DMS 273 (cell line): ENCODE data around the gene BANP.
"Not testable (repeated sequence)": the region's sequence is repeated elsewhere in the genome, so short reads cannot be mapped to it uniquely, and the experiment has no call there.

ENCODE experiments used
- DNase-seq: peaks from one replicate; lab custom pipeline; 2025; ENCODE audit not compliant: unreplicated experiment; lab: John Stamatoyannopoulos, UW

The BANP gene

GRCh38 chr16:87926246-87927194, 24.7 kb upstream of the BANP start:
- DNase-seq = no peak

DNA sequence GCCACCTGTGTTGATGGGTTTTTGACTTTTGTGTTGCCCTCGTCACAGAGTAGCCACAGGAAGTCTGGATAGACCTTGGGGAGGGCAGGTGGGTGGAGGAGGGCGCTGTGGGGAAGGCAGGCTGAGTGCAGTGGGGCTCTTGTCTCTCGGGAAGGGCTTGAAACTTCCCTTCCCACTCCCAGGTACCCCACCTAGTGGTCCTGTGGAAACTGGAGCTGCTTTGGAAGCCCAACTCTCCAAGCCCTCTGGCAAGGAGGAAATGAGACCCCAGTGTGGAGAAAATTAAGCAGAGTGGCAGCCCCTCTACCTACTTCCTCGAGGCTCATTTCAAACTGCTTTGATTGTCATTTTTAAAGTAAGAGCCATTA, 24.1 kb upstream of the BANP start:
- no peak for DNase-seq

- peak; percentile 70 for DNase-seq
These were observed 21.2 kb upstream of the BANP start for GRCh38 chr16:87929986-87930385.

- DNase-seq = peak; percentile 39
These were observed 20.8 kb upstream of the BANP start for GRCh38 chr16:87930456-87930855.

GRCh38 chr16:87931504-87931903, 19.7 kb upstream of the BANP start:
- no peak for DNase-seq

GRCh38 chr16:87932475-87933139, 18.6 kb upstream of the BANP start:
- DNase-seq = not testable (repeated sequence)

DNA sequence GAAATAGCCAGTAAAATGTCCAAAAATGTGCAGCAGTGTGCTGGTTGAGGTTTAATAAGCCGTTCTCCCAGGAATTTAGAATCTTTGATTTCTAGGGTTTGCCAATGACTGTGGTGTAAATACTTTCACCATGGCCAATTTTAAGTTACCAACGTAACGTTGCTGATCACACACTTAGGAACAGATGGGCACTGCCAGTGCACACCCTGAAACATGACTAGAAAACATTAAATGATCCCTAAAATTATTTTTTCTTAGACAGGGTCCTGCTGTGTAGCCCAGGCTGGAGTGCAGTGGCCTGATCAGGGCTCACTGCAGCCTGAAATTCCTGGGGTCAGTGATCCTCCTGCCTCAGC, 18.1 kb upstream of the BANP start:
- no peak for DNase-seq

- not testable (repeated sequence) for DNase-seq
These were observed 16.3 kb upstream of the BANP start for GRCh38 chr16:87934752-87935425.

DNA sequence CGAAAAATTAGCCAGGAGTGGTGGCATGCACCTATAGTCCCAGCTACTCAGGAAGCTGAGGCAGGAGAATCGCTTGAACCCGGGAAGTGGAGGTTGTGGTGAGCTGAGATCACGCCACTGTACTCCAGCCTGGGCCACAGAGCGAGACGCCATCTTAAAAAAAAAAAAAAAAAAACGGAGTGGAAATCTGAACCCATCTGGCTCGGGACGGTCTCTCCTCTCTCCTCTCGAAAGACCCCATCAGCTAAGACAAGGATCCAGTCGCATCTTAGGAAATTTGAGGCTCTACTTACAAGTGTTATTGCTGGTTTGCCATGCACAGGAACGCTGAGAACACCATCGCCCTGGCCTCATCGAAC, 15.2 kb upstream of the BANP start:
- DNase-seq = not testable (repeated sequence)

GRCh38 chr16:87936375-87937230, 14.6 kb upstream of the BANP start, which contains the start of gene CA5A:
Gene CA5A, minus strand, starts transcription at chr16:87936529. Its CDS starts 79 bp downstream, at chr16:87936450.
- no peak for DNase-seq

GRCh38 chr16:87937231-87937542, 14.0 kb upstream of the BANP start:
- DNase-seq = not testable (repeated sequence)

- no peak for DNase-seq
These were observed 12.8 kb upstream of the BANP start for GRCh38 chr16:87938412-87938949.

- DNase-seq = no peak
These were observed 11.4 kb upstream of the BANP start for GRCh38 chr16:87939562-87940423.

DNA sequence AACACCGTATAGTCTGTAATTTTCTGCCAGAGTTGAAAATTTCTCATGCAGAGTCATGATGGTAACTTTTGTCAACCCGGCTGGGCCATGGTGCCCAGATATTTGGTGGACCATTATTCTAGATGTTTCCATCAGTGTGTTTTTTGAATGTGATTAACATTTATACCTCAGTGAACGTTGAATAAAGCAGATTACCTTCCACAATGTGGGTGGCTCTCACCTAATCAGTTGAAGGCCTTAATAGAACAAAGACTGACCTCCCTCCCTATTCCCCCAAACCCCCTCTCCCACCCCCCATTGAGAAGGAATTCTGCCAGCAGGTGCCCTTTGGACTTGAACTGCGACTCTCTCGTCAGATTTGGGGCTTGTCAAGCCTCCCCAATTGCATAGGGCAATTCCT, 8.6 kb upstream of the BANP start:
- DNase-seq = no peak

DNA sequence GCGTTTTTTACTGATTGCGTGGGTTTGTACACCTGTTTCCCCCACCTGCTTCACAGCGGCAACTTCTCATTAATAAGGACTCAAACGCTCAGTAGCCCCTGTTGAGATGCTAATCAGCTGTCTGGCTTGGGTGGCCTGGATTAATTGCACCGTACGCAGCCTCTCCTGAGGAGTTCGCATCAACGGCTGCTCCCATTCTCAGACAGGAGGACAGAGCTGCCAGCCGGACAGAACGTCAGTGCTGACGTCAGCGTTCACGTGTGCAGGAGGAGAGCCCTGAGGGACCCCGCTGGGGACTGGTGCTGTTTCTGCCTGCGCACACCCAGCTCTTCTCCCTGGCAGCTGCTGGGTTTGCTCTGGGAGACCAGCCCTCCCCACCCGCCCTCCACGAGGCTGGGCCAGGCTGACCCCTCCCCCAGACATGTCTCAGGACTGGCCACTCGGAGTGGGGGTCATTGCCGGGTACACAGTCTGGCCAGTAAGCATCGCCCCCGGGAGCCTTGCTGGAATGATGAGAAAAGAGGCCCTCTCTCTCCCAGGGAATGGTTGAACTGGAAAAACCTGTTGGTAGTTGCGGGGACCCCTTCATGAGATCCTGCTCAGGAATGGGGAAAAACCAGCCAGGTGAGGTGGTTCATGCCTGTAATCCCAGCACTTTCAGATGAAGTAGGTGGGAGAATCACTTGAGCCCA, 5.7 kb upstream of the BANP start:
- peak; percentile 39 for DNase-seq

GRCh38 chr16:87946596-87947347, 4.5 kb upstream of the BANP start:
- DNase-seq = no peak

DNA sequence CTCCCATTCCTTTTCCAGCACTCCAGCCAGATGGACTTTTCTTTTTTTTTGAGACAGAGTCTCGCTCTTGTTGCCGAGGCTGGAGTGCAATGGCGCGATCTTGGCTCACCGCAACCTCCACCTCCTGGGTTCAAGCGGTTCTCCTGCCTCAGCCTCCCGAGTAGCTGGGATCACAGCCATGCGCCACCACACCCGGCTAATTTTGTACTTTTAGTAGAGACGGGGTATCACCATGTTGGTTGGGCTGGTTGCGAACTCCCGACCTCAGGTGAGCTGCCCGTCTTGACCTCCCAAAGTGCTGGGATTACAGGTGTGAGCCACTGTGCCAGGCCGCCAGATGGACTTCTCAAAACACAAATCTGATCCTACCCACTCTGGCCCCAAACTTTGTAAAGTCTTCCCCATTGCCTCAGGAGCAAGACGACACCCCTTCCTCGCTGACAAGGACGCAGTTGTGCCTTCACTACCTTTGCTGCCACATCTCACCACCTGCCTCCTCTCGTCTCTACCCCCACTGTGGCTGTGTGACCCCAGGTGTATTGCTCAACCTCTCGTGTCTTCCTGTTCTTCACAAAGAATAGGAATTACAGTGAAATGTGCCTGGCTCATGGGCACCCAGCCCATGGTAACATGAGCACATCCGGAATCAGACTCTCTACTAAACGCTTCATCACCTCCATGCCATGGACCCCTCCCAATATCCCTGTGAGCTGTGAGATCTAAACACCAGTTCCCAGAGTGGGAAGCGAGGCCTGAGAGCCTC, 3.7 kb upstream of the BANP start:
- no peak for DNase-seq

DNA sequence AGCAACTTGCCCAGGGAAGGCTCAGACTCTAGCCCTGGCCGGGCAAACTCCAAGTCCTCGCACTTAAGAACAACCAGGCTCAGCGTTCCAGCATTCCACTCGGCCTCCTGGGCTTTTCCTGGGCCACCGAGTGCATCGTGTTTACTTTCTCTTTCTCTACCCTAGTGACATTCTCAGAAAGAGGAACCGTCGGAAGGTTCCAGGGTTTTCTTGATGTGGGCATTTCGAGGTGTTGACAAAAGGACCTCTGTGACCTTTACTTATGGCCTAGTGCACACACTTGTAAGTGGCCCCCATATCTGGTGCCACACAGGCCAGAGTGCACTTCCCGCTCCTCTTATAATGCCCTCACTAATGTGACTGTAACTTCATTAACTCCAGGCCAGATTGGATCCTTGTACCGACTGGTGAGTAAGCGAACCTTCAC, 3.1 kb upstream of the BANP start:
- no peak for DNase-seq
